Tibial nerve (tissue), 3 donors: ENCODE results near the gene CCDC88A.

Experiments used
- CTCF ChIP-seq, 5 experiments: fragments of 200-600 bp in 3 of 5; fragments of 450-650 bp in 2 of 5; sonication (generic) in 3 of 5; IDR thresholded peaks; one replicate each; pipeline ENCODE4 v1.5.1; 2016 to 2019; ENCODE audit warnings: antibody characterized with exemption in 5 of 5, mild to moderate bottlenecking in 3 of 5, moderate library complexity in 2 of 5
- POLR2A ChIP-seq, 2 donors: fragments of 450-650 bp; IDR thresholded peaks; one replicate each; pipeline ENCODE4 v1.6.1; 2017; ENCODE audit warnings: antibody characterized with exemption in 2 of 2, mild to moderate bottlenecking in 2 of 2, moderate library complexity in 2 of 2

DNA sequence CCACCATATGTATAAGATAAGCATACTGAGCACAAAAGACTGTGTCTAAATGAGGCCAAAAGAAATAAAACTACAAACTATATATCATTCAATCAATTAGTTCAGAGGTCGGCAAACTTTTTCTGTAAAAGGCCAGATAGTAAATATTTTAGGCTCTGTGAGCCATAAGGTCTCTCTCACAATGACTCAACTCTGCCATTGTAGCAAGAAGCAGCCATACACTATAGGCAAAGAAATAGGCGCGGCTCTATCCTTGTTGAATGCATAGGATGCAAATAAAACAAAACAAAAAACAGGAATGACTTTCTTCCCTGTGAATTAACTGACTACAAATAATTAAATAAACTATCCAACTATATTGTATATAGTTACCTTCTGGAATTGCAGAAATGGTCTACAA lies 8.6 kb upstream of the CCDC88A start:
- no peak for TF ChIP-seq CTCF (IDR thresholded peaks at IDR 0.05)
- no peak for TF ChIP-seq POLR2A (IDR thresholded peaks at IDR 0.05)
